ENCODE measurements around the gene HDAC8.
"Not testable (repeated sequence)": the region's sequence is repeated elsewhere in the genome, so short reads cannot be mapped to it uniquely, and the experiment has no call there.

The HDAC8 gene

GRCh38 chrX:72371405-72371804 is 201.2 kb downstream of the HDAC8 start:
- no peak for DNase-seq

- DNase-seq: no peak
Measured at GRCh38 chrX:72368796-72369195, 203.8 kb downstream of the HDAC8 start.

- no peak for DNase-seq
Measured at GRCh38 chrX:72367516-72367915, 205.1 kb downstream of the HDAC8 start.

GRCh38 chrX:72366701-72367454 is 205.8 kb downstream of the HDAC8 start:
- DNase-seq: no peak

GRCh38 chrX:72366178-72366577 is 206.5 kb downstream of the HDAC8 start:
- DNase-seq: no peak

DNA sequence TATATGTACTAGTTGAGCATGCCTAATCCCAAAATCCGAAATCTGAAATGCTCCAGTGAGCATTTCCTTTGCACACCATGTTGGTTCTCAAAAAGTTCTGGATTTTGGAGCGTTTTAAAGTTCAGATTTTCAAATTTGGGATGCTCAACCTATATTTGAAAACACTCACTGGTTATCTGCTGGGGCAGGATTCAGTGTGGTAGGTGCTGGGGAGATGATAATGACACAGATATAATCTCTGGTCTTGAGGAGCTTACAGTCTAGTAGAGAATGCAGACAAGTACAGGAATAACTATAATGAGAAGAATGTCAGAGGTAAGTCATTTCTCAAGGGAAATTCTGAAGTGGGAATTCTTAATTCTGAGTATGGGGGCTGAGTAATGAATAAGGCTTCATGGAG is 207.5 kb downstream of the HDAC8 start:
- no peak for DNase-seq

- no peak for DNase-seq
Measured at GRCh38 chrX:72360326-72360725, 212.3 kb downstream of the HDAC8 start.

DNA sequence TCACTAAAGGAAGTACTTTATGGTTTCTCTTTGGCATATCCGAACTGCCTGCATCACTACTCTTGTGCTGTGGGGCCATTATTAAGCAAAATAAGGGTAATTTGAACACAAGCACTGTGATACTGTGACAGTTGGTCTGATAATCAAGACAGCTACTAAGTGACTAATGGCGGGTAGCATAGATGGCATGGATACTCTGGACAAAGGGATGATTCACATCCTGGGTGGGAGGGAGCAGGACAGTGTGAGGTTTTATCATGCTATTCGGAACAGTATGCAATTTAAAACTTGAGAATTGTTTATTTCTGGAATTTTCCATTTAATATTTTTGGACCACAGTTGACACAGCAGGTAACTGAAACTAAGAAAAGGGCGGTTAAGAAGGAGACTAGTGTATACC is 214.3 kb downstream of the HDAC8 start:
- DNase-seq: no peak

GRCh38 chrX:72352786-72353185 is 219.9 kb downstream of the HDAC8 start:
- no peak for DNase-seq

DNA sequence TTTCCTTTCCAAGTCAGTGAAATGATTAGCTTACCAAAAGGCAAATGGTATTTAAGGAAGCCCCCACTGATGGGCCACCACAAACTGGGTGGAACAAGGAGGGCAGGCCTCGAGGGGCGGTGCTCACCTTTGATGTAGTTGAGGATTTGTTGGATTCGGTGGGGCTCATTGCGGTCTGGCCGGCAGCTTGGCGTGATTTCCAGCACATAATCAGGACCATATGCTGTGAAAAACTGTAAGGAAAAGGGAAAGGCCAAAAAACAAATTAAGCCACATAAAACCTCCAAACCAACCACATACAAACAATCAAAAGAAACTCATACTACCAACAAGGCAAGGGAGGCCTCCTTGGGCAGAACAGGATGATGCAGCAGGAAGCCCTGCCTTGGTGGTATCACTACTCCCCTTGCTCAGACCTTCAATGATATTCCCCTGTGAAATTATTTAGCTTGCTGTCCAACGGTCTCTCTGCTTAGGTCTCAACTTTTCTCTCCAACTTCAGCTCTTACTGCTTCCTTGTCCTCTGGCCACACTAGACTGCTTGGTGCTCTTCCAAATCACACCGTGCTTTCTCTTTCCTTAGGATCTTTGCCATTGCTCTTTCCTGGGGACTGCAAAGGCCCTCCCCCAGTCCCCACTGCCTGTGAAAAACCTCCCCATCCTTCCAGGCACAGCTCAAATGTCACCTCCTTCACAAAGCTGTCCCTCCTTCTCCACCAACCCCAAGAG is 220.9 kb downstream of the HDAC8 start:
- no peak for DNase-seq

GRCh38 chrX:72349190-72349589 is 223.5 kb downstream of the HDAC8 start:
- DNase-seq: no peak

- no peak for DNase-seq
Measured at GRCh38 chrX:72348247-72348979, 224.2 kb downstream of the HDAC8 start.

DNA sequence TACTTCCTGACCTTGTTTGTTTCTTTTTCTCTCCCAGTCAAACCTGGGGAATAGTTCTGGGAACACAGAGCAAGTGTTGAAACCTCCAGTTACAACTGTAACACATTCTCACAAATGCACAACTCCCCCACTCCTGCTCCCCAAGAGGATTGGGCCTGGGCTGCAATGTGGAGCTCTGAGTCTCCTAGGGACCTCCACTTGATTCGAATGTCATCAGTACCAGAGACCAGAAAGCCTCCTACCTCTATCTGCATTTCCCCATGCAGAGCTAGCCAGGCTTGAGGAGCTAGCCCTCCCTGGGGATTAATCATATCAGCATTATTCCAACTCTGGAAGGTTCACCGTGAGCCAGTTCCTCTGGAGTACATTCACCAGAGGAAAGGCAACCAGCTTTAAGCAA is 225.3 kb downstream of the HDAC8 start:
- DNase-seq: no peak

- no peak for DNase-seq
Measured at GRCh38 chrX:72346302-72346949, 226.2 kb downstream of the HDAC8 start.

- DNase-seq: no peak
Measured at GRCh38 chrX:72340626-72341025, 232.0 kb downstream of the HDAC8 start.

DNA sequence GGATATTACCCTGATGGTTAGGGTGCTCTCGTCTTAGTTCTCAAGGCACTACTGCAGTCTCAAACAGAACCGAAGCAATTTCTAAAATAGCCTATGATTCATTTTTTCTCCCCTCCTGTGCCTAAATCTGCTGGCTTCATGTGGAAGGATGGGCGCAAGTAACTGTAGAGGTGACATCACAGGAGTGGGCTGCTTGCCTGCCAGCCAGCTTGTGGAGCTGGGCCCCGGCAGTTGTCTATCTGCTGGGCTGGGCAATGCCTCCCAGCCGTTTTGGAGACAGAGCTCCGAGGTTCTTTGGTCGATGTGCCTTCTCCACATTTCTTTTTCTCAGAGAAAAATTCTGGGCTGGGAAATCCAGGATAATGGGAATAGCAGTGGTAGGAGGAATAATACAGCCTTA is 232.6 kb downstream of the HDAC8 start:
- DNase-seq: no peak

DNA sequence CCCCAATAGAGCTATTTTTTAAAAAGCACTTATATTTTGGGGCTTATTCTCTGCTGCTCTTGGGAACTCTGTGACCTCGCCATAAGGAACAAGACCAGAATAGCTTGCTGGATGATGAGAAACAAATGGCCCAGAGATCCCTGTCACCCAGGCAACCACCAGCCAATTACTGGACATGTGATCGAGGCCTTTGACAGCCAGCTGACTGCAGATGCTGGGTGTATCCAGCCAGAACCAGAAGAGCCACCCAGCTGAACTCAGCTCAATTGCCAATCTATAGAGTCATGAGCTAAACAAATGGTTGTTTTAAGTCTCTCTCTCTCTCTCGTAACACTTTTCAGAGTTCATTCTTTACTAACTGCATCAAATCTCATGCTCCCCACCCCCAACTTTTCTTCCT is 242.5 kb downstream of the HDAC8 start:
- DNase-seq: no peak

DNA sequence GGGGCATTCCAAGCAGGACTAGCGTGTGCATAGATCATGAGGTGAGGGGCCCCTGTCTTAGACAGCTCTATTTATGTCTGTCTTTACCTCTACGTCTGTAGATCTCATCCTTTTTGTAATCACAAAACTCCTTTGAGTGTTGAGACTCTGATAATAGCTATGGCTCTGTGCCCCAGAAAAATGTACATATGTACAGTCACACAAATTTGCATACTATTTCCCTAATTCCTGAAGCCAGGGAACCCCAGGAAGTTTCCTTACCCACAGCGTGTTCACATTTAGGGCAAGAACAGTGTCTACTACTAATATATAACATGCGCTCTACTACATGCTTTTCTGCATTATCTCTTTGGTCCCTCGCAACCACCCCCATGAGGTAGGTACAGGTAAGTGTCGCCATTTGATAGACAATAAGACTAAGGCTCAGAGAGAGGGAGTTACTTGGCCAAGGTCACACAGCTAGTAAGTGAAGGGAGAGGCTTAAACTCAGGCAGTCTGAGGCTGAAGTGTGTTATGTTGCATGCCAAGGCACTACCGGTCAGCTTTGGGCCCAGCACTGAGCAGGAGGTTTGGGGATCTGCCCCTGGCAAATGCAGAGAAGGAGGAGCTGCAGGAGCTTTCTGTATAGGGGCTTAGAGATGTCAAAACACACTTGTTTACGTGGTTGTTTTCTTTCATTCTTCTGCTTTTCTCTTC is 245.9 kb downstream of the HDAC8 start:
- DNase-seq: no peak

DNA sequence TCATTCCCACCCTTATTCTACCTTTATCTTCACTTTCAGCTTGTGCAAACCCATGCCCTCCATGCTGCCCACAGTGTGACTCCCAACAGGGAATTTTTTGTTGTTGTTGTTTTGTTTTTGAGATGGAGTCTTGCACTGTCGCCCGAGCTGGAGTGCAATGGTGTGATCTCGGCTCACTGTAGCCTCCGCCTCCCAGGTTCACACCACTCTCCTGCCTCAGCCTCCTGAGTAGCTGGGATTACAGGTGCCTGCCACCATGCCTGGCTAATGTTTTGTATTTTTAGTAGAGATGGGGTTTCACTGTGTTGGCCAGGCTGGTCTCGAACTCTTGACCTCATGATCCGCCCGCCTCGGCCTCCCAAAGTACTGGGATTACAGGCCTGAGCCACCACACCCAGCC is 253.0 kb downstream of the HDAC8 start:
- not testable (repeated sequence) for DNase-seq

DNA sequence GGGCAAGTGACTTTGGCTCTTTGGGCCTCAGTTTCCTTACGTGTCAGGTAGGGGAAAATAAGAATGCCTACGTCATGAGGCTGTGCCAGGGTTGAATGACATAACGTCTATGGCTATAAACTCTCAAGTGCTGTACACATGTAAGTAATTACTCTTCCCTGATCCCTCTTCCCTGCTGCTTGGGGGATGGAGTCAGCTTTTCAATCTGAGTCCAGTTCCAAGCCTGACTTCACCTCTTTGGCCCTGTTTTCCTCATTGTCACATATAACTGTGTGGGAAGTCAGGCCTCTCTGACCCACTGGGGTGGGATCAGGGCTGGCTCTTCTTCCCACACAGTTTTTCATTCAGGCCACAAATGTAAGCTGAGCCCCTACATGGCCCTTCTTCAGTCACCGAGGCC is 255.5 kb downstream of the HDAC8 start:
- no peak for DNase-seq

- DNase-seq: no peak
Measured at GRCh38 chrX:72316408-72317110, 256.1 kb downstream of the HDAC8 start.

DNA sequence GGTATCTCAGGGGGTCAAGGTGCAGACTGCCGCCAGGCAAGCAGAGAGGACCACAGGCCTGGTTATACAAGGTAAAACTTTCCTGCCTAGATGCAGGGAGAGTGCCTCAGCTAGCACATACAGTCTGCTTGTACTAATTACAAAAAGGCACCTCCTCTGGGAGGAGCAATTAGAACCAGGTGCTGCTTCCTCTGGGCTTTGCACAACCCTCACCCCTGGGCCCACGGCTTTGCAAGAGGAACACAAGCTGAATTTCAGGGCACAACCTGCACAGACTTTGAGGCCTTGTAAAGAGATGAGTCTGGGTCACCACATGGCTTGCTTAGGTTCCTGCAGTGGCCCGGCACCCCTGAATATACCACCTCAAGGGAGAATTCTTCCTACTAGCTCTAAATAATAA is 257.8 kb downstream of the HDAC8 start:
- DNase-seq: no peak

Measured in activated gamma-delta T cell treated with Interleukin-2 at 50 U/mL for 16 hours (primary cell).